HG03095 (cell line): Measurements from ENCODE around the gene PNPLA1.

Experiments used
- ATAC-seq: cut with Tn5 transposase; IDR thresholded peaks from one replicate; pipeline ENCODE4 v1.9.1; 2021; ENCODE audit warnings: moderate library complexity; ENCODE audit not compliant: unreplicated experiment

The PNPLA1 gene

DNA sequence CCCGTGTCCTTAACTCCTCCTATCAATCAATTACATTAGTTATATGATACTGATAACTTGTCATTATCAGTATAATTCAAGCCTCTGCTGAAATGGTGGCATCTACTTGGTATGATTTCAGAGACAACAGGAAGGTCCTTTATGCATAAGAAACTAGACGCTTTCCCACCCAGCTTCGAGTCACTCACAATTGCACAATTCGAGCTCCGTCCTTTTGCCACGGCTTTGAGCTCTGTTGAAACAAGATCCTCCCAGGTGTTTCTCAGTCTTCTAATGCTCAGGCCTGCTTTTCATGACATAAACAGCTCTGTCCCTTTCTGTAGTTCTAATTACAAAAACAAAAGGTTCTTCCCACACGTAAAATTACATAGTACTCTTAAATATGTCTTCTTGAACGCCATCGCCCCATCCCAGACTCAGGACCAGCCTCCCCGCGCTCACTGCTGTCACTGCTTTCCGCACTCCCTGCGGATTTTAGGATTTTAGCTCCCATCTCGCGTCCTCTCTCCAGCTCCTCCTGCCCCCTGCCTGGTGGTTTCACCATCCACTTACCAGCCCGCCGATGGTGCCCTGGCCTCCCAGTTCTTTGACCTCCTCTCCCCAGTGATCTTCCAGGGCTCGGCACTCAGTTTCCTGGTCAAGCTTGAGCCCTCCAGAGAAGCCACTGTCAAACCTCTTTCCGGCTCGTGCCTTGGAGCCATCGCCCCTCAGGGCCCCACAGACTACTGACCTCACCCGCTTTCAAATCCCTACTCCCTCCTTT, 23.2 kb upstream of the PNPLA1 start:
- ATAC-seq: no peak

DNA sequence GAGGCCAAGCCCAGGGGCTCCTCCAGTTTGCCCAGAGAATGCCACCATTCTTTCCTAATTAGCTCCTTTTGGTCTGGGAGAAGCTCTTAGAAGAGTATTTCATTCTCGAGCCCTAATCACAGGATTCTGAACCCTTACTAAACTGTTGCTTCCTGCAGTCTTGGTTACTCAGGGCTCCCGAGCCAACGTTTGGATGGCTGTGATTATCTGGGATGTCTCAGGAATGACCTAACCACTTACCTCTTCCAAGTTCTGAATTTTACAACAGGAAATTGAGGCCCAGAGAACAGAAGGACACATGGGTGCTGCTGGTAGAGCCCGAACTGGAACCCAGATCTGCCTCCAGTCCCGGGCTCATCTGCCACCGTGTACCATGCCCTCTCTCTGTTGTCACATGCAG, 22.2 kb upstream of the PNPLA1 start:
- no peak for ATAC-seq

DNA sequence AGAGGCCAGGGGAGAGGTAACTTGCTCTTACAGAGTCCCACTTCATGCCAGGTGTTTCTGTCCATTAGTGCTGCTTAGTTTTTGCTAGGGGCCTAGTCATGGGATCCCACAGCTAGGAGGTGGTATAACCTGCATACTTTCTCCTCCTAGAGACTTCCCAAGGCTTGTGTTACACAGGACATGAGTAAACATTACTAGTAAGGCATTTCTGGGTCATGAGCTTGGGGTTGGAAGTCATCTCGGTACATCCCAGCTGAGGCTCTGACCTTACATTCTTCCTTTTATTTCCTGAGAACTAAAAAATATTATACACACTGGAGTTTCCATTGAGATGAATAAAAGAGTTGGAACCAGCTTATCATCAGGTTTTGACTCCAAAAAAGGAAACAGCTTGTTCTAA, 20.9 kb upstream of the PNPLA1 start:
- no peak for ATAC-seq

DNA sequence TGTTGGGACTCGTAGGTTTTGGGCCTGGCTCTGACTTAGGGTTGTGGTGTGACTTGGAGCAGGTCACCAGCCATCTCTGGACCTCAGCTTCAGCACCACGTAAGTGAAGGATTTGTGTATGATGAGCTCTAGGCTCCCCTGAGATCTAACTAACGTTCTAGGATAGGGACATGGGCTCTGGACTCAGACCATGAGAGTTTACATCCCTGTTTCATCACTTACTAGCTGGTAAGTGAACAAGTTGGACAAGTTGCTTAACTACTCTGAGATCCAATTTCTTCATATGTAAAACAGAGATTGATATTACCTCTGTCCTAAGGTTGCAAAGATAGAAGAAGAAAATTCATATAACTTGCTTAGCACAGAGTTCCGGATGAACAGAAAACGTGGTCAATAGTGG, 20.3 kb upstream of the PNPLA1 start:
- ATAC-seq: no peak

DNA sequence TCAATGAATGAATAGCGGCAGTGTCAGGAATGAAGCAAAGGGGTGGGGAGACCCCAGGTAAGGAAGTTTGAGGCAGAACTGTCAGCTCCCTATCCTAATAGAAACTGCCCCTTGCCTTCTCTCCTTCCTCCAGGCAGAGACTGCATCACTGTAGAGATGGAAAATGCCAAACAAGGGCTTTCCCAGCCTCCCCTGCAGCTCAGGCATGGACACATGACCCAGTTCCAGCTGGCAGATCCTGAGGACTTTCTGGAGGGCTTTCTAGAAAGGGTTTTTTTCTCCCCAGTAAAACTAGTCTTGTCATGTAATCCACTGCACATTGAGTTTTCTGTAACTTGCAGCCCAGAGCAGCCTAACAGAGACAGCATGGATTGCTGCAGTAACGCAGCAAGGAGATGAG, 17.9 kb upstream of the PNPLA1 start:
- no peak for ATAC-seq

- ATAC-seq: no peak
Measured at GRCh38 chr6:36263390-36264000, 6.4 kb upstream of the PNPLA1 start.

DNA sequence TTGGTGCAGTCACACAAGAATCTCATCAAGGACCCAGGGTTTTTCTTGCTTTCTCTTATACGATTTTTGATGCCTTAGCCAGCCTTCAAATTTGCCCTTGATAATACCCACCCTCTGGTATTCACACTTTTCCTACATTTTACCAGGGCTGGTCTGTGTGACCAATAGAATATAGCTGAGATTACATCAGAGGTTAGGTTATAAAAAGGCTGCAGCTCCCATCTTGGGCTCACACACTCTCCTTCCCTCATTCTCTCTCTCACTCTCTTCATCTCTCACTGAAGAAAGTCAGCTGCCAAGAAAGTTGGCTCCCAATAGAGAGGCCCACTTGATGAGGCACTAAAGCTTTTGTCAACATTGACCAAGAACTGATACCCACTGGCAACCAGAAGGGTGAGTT, 4.1 kb upstream of the PNPLA1 start:
- no peak for ATAC-seq

DNA sequence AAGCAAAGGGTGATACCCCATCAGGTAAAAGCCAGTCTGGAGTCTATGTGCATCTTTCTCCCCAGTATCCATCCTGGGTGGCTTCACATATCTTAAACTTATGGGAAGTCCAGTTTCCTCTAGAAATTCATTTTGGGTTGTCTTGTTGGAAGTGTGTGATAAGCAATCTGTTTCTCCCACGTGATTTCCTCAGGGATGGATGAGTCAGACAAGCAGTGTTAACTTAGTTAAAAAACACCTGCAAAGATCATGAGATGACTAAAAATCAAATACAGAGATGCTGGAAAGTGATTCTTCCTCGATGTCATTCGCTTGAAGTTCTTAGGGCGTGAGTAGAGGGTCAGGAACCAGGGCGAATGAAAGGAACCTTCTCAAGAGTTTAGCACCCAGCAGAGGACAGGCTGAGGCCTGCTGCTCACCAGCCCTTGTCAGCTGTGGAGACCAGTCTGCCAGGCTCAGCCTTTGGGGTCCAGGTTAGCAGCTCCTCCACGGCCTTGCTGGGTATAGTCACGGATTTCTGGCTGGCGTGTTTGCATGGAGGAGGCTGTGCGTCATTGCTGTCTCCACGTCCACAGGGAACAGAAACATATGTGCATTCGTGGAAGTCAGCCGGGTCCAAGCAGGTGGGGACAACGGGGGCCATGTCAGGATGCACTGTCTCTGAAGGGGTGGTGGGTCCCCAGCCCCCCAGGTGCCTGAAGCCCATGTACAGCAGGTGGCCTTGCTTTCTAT, 2.8 kb upstream of the PNPLA1 start:
- ATAC-seq: no peak

- ATAC-seq: no peak
Measured at GRCh38 chr6:36267731-36268477, 2.0 kb upstream of the PNPLA1 start.

GRCh38 chr6:36268478-36269275, 1.2 kb upstream of the PNPLA1 start:
- ATAC-seq: no peak

GRCh38 chr6:36272234-36272633, 2.4 kb downstream of the PNPLA1 start:
- ATAC-seq: no peak

GRCh38 chr6:36273067-36273466, 3.2 kb downstream of the PNPLA1 start:
- ATAC-seq: no peak

GRCh38 chr6:36273802-36274514, 4.1 kb downstream of the PNPLA1 start:
- no peak for ATAC-seq

DNA sequence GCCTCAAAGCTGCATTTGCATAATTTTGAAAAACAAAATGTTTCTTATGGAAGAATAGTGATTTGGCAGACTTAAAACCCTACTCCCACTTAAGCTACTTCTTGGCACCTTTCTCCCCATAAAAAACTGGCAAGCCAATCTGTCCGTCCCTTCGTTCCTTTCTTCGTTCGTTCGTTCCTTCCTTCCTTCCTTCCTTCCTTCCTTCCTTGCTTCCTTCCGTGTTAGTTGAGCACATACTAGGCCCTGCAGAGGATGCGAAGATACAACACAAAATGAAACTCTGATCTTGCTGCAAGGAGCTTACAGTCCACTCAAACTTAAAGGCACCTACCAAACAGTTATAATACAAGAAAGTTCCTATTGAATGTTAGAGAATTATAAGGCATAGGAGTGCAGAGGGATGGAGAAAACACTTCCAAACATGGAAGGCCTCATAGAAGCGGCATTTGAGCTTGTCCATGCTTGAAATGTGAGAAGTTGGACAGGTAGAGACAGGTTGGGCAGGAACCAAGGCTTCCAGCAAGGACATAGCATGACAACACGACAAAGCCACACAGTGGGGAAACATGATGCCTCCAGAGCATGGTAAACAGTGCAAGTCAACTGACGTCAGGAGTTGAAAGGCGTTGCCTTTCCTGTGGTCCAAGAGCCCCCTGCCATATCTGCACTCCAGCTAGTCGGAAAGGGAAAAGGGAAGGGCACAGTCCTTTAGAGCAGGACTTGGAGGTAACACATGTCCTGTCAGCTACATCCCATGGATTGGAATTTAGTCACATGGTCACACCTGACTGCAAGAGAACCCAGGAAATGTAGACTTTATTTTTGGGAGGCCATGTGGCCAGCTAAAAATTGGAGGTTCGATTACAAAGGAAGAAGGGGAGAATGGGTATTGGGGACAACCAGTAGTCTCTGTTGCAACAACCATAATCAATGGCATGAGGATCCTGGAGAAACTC, 7.0 kb downstream of the PNPLA1 start:
- ATAC-seq: no peak

- ATAC-seq: no peak
Measured at GRCh38 chr6:36277946-36278470, 8.1 kb downstream of the PNPLA1 start.

- ATAC-seq: no peak
Measured at GRCh38 chr6:36280467-36280866, 10.6 kb downstream of the PNPLA1 start.

- no peak for ATAC-seq
Measured at GRCh38 chr6:36280983-36281382, 11.1 kb downstream of the PNPLA1 start.

GRCh38 chr6:36283608-36284007, 13.7 kb downstream of the PNPLA1 start:
- ATAC-seq: no peak

GRCh38 chr6:36284359-36284758, 14.5 kb downstream of the PNPLA1 start:
- ATAC-seq: no peak
